Activated naive CD8-positive, alpha-beta T cell treated with anti-CD3 and anti-CD28 coated beads, Interleukin-2, amount 50 U/mL, for 24 hours (primary cell): ENCODE measurements around the gene ZDHHC5.
"Not testable (repeated sequence)": the region's sequence is repeated elsewhere in the genome, so short reads cannot be mapped to it uniquely, and the experiment has no call there.

Experiments
- ATAC-seq: fragments of 150-1000 bp; cut with Tn5 transposase; one replicate; pipeline ENCODE4 v1.10.0; 2021
- DNase-seq: peaks from one replicate; pipeline ENCODE4 v3.0.0; 2021
- H3K27ac Mint-ChIP-seq: one replicate; pipeline ENCODE4 v1.8.0; 2021; ENCODE audit warnings: mild to moderate bottlenecking, mixed read lengths
- H3K27me3 Mint-ChIP-seq: one replicate; pipeline ENCODE4 v1.8.0; 2021; ENCODE audit warnings: mixed read lengths
- H3K36me3 Mint-ChIP-seq: one replicate; pipeline ENCODE4 v1.8.0; 2021; ENCODE audit warnings: low read depth, mixed read lengths
- H3K4me1 Mint-ChIP-seq: one replicate; pipeline ENCODE4 v1.8.0; 2021; ENCODE audit warnings: mixed read lengths
- H3K4me3 Mint-ChIP-seq: one replicate; pipeline ENCODE4 v1.8.0; 2021; ENCODE audit warnings: mild to moderate bottlenecking, moderate library complexity, mixed read lengths
- H3K9me3 Mint-ChIP-seq: one replicate; pipeline ENCODE4 v1.8.0; 2021; ENCODE audit warnings: mixed read lengths

ZDHHC5 gene

DNA sequence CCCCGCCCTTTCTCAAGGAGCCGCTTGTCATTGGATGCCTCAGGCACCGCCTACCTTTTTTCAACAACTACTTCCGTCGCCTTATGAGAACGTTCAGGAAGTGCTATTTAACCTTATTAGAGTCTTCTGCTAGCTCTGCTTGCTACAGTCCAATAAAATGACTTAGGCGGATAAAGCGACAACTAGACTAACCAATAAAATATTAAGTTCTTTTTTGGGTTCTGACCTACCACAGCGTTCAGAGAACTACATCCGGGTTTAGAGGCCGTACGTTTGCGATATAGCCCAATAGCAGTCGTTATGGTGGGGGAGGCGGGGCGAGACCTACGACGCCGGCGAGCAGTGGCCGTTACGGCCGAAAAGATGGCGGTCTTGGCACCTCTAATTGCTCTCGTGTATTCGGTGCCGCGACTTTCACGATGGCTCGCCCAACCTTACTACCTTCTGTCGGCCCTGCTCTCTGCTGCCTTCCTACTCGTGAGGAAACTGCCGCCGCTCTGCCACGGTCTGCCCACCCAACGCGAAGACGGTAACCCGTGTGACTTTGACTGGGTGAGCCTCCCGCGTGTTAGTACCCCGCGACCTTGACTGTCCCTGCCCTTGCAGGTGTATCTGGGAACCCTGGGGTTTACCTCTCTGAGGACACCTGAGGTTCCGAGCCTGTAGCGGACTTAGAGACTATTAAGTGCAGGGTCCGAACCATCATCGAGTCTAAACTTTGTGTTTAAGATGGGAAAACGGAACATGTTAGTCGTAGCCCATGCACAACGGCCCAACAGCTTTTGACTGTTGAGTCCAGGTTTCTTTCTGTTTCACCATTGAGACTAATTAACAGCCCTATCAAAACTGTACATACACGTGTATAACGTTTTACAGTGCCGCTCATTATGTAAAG, 44.6 kb downstream of the ZDHHC5 start, which contains the start of gene TMX2:
TSS of gene TMX2 (plus strand) at position 338 of the 895 bp plus-strand sequence. CDS start at position 364, 26 bp downstream.
- Mint-ChIP-seq H3K36me3 (peaks cover 11% of the 10 kb centered on the region), H3K9me3 (no peaks in the 10 kb centered on the region), H3K4me1 (peaks cover 45% of the 10 kb centered on the region)

DNA sequence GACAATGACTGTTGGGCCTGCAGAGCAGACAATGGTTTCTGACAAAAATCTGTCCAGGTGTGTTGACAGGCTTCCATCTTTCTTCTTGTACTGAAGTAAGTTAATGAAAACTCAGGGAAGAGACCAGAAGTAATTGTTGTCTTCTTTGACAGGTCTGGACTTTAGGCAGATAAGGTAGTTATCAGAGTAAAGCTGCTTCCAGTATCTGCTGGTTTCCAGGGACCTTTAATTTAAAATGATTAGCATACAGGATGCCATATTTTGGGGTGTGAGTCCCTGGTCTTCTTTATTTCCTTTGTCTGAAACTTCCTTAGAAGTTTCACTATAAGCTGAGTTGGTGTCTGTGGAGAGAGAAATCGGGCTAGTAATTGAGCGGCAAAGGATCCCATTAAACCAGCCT, 45.9 kb downstream of the ZDHHC5 start:
- peak overlapping the region; percentile 99 for H3K4me3 Mint-ChIP-seq
- H3K36me3 Mint-ChIP-seq = peaks cover 15% of the 10 kb centered on the region
- H3K27ac Mint-ChIP-seq = peak overlapping the region; percentile 96
- peaks cover 39% of the 10 kb centered on the region for H3K4me1 Mint-ChIP-seq
- no peak for ATAC-seq
- no peaks in the 10 kb centered on the region for H3K9me3 Mint-ChIP-seq
- H3K27me3 Mint-ChIP-seq = no peaks in the 10 kb centered on the region
- DNase-seq = no peak

More for the DNA sequence above, 44.6 kb downstream of the ZDHHC5 start, which contains the start of gene TMX2:
- ATAC-seq (peak; percentile 97), DNase-seq (peak; percentile 90)
- Mint-ChIP-seq H3K27me3 (no peaks in the 10 kb centered on the region), H3K4me3 (peak within 1 kb of the TSS; percentile 99), H3K27ac (peak within 1 kb of the TSS; percentile 96)

DNA sequence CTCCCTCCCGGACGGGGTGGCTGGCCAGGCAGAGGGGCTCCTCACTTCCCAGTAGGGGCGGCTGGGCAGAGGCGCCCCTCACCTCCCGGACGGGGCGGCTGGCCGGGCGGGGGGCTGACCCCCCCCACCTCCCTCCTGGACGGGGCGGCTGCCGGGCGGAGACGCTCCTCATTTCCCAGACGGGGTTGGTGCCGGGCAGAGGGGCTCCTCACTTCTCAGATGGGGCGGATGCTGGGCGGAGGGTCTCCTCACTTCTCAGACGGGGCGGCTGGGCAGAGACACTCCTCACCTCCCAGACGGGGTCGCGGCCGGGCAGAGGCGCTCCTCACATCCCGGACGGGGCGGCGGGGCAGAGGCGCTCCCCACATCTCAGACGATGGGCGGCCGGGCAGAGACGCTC, 48.8 kb downstream of the ZDHHC5 start:
- not testable (repeated sequence) for H3K4me3 Mint-ChIP-seq, H3K27ac Mint-ChIP-seq, DNase-seq, ATAC-seq, H3K27me3 Mint-ChIP-seq, H3K9me3 Mint-ChIP-seq
- Mint-ChIP-seq H3K4me1 (peaks cover 21% of the 10 kb centered on the region), H3K36me3 (peaks cover 20% of the 10 kb centered on the region)

DNA sequence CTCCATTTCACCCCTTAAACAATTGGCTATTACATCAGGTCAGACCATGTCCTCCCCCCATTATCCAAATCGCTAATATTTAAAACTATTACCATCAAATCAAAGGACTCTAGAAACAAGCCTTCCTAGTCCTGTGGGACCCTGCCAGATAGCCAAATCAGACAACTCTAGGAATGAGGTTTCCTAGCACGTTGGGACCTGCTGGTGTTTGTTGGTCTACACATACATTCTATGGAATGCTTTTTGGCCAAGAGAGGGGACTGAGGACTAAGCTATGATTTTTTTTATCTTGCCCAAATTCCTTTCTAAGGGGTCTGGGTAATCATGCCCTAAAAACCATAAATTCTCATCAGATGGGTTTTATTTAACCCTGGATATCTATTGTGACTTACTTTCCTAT, 59.3 kb downstream of the ZDHHC5 start:
- no peak for DNase-seq
- Mint-ChIP-seq H3K9me3 (no peaks in the 10 kb centered on the region), H3K36me3 (peaks cover 14% of the 10 kb centered on the region), H3K4me3 (no peak overlapping the region), H3K4me1 (peaks cover 7% of the 10 kb centered on the region), H3K27ac (no peak overlapping the region), H3K27me3 (no peaks in the 10 kb centered on the region)
- ATAC-seq = no peak

DNA sequence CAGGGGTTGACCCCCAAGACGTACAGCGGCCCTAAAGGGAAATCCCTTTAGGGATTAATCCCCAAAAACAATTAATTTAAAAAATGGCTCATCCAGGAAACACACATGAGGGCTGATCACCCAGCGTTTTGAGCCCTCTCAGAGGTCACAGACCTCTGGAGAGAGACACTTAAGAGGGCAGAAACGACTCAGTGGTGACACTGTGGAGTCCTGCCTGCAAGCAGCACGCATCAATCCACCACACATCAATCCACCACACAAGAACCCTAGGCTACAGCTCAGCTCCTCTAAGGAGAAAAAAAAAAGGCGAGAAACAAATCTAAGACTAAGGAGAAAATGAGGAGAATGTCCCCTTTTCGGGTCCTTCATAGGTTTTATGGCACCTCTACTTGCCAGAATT, 60.9 kb downstream of the ZDHHC5 start:
- Mint-ChIP-seq H3K27me3 (no peaks in the 10 kb centered on the region), H3K36me3 (peaks cover 14% of the 10 kb centered on the region), H3K27ac (peak overlapping the region; percentile 31), H3K4me1 (peaks cover 8% of the 10 kb centered on the region), H3K9me3 (no peaks in the 10 kb centered on the region), H3K4me3 (no peak overlapping the region)
- DNase-seq (no peak), ATAC-seq (peak; percentile 71)

DNA sequence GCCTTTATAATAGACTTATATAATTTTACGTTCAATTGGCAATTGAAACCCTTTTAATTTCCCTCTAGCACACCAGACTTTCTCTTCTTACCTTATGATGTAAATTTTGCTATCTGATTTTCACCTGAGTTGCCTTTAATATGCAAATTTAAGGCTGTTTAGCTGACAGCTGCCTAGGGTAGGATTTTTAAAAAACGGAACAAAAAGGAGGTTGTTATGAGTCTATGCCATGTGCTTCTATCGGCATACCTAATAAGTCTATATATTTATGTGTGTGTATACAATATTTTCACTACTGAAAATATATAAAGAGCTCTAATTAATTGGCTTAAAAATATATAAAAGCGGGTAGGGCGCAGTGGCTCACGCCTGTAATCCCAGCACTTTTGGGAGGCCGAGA, 61.6 kb downstream of the ZDHHC5 start:
- no peaks in the 10 kb centered on the region for H3K9me3 Mint-ChIP-seq
- ATAC-seq (no peak), DNase-seq (no peak)
- peaks cover 8% of the 10 kb centered on the region for H3K4me1 Mint-ChIP-seq
- no peaks in the 10 kb centered on the region for H3K27me3 Mint-ChIP-seq
- H3K27ac Mint-ChIP-seq = no peak overlapping the region
- peaks cover 18% of the 10 kb centered on the region for H3K36me3 Mint-ChIP-seq
- no peak overlapping the region for H3K4me3 Mint-ChIP-seq

DNA sequence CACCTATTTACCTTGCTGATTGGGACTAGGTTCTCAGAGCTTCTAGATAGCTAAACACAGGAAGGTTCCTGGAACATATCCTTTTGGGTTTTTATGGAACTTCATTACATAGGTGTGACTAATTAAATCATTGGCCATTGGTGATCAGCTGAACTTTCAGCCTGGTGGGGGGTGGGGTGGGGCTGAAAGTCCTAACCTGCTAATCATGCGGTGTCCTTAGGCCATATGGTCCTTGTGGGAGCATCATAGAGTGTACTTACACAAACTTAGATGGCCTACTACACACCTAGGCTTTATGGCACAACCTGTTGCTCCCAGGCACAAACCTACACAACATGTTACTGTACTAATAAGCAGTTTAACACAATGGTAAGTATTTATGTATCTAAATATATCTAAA, 64.7 kb downstream of the ZDHHC5 start:
- Mint-ChIP-seq H3K4me1 (peaks cover 8% of the 10 kb centered on the region), H3K4me3 (no peak overlapping the region), H3K27ac (no peak overlapping the region), H3K36me3 (peaks cover 22% of the 10 kb centered on the region), H3K9me3 (no peaks in the 10 kb centered on the region), H3K27me3 (no peaks in the 10 kb centered on the region)
- no peak for ATAC-seq
- DNase-seq = no peak

DNA sequence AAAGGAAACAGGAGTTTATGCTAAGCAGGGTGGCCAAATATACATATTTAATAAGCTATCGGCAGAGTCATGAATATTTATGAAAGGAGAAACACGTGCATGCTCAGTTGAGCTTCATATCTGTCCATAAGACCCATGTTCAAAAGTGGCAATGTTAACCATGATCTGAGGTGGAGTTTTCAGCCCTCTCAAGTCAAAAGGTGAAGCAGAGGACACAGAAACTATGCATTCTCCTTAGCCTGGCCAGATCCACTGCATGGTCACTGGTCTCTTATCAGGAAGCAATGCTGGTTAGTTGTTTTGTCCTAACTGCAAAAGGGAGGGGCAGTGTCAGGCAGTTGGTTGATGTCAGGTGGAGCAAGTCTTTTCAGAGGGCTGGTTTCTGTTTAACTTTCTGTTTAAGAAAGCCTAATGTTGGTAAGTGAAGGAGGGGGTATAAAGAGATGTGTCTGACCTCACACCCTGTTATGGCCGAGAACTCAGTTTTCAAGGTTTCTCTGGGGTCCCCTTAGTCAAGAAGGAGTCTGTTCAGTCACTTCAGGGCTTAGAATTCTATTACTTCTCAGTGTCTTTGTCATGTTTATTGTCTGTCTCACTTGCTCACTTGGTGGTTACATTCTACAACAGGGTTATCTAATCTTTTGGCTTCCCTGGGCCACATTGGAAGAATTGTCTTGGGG, 67.8 kb downstream of the ZDHHC5 start:
- no peaks in the 10 kb centered on the region for H3K9me3 Mint-ChIP-seq
- H3K36me3 Mint-ChIP-seq = peaks cover 26% of the 10 kb centered on the region
- H3K27ac Mint-ChIP-seq = no peak overlapping the region
- no peaks in the 10 kb centered on the region for H3K27me3 Mint-ChIP-seq
- H3K4me1 Mint-ChIP-seq = peaks cover 7% of the 10 kb centered on the region
- DNase-seq (no peak), ATAC-seq (no peak)
- H3K4me3 Mint-ChIP-seq = no peak overlapping the region

DNA sequence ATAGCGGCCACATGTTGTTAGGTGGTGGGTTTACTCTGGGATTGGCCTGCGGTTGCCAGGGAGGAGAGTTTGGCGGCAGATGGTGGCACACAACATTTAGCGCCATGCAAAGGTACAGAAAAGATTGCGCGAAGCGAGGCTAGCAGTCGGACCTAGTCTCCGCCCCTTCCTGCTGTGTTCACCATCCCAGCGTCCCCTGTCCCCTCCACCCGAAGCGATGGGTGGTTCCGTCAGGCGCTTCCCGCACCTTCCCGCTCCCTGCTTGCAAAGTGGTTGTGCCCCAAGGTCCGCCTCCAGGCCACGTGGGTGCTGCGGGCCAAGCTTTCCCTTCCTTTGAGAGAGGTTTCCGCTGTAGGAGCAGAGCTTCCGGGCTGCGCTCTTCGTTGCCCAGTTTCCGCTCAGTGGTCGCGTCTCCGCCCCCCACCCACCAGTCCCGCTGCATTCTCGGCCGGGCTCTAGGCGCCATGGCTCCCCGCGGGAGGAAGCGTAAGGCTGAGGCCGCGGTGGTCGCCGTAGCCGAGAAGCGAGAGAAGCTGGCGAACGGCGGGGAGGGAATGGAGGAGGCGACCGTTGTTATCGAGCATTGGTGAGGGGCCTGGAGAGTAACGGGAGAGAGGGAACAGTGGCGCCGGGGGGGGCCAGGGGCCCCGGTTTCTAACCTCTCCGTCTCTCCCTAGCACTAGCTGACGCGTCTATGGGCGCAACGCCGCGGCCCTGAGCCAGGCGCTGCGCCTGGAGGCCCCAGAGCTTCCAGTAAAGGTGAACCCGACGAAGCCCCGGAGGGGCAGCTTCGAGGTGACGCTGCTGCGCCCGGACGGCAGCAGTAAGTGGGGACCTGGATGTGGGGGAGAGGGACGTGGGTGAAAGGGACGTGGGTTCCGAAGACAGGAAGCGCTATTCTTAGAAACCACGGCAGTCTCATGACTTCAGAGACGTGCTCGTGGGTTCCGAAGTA, 73.5 kb downstream of the ZDHHC5 start, which contains the start of gene SELENOH:
TSS of gene SELENOH (plus strand) at position 360 of the 955 bp plus-strand sequence. CDS start at position 465, 105 bp downstream.
- H3K27me3 Mint-ChIP-seq = no peaks in the 10 kb centered on the region
- peak within 1 kb of the TSS; percentile 98 for H3K27ac Mint-ChIP-seq
- DNase-seq (peak; percentile 95), ATAC-seq (peak; percentile 95)
- peak within 1 kb of the TSS; percentile 98 for H3K4me3 Mint-ChIP-seq
- H3K36me3 Mint-ChIP-seq = peaks cover 51% of the 10 kb centered on the region
- peaks cover 50% of the 10 kb centered on the region for H3K4me1 Mint-ChIP-seq
- H3K9me3 Mint-ChIP-seq = no peaks in the 10 kb centered on the region

DNA sequence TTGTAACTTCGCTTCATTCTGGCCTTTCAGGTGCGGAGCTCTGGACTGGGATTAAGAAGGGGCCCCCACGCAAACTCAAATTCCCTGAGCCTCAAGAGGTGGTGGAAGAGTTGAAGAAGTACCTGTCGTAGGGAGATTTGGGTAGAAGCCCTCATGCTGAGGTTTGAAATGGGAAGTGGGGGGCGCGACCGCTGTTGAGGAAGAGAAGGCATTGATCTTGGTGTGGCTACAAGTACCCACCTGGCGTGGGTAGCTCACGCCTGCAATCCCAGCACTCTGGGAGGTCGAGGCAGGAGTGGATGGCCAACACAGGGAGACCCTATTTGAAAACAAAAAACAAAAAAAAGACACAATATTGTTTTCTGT, 74.2 kb downstream of the ZDHHC5 start:
- Mint-ChIP-seq H3K36me3 (peaks cover 56% of the 10 kb centered on the region), H3K27me3 (no peaks in the 10 kb centered on the region), H3K9me3 (no peaks in the 10 kb centered on the region), H3K27ac (peak overlapping the region; percentile 98), H3K4me3 (peak overlapping the region; percentile 98), H3K4me1 (peaks cover 56% of the 10 kb centered on the region)
- DNase-seq (no peak), ATAC-seq (no peak)

DNA sequence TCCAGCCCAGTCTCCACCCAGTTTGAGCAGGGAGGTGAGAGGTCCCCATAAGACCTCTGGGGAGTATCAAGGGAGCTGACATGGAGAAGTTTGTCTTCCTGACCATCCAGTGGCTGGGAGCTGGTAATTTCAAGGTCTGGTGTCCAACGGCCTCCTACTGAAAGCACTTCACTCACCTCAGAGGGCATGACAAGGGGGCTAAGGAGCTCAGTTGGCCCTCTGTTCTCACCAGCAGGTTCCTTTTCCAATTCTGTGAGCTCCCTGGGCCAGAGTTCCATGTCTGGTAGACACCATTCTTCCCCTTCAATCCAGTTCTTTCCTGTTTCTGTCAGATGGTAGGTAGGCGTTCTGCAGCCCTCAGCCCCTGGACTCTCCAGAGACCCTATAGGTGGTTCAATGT, 76.4 kb downstream of the ZDHHC5 start:
- H3K9me3 Mint-ChIP-seq = no peaks in the 10 kb centered on the region
- H3K36me3 Mint-ChIP-seq = peaks cover 58% of the 10 kb centered on the region
- ATAC-seq (no peak), DNase-seq (no peak)
- H3K27ac Mint-ChIP-seq = peak overlapping the region; percentile 83
- H3K27me3 Mint-ChIP-seq = no peaks in the 10 kb centered on the region
- peaks cover 60% of the 10 kb centered on the region for H3K4me1 Mint-ChIP-seq
- H3K4me3 Mint-ChIP-seq = no peak overlapping the region

DNA sequence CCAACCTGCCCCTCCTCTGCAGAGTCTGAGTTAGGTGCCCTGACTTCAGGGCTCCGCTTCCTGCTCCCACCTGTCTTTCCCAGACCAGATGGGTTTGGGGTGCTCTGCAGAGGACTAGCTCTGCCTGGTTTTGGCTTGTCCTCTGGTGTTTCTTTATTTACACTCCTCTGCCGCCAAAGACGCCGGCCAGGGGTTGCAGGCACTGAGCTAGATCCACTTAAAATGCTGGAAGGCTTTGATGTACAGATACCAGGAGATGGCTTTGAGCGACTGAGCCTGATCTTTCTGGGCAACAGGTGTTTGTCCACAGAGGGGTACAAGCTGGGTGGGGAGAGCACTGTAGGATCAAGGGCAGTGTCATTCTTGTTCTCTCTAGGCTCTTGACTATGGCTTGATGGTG, 77.3 kb downstream of the ZDHHC5 start:
- peaks cover 52% of the 10 kb centered on the region for H3K36me3 Mint-ChIP-seq
- H3K27ac Mint-ChIP-seq = peak overlapping the region; percentile 83
- no peaks in the 10 kb centered on the region for H3K9me3 Mint-ChIP-seq
- peaks cover 57% of the 10 kb centered on the region for H3K4me1 Mint-ChIP-seq
- DNase-seq (no peak), ATAC-seq (no peak)
- H3K27me3 Mint-ChIP-seq = no peaks in the 10 kb centered on the region
- H3K4me3 Mint-ChIP-seq = no peak overlapping the region

DNA sequence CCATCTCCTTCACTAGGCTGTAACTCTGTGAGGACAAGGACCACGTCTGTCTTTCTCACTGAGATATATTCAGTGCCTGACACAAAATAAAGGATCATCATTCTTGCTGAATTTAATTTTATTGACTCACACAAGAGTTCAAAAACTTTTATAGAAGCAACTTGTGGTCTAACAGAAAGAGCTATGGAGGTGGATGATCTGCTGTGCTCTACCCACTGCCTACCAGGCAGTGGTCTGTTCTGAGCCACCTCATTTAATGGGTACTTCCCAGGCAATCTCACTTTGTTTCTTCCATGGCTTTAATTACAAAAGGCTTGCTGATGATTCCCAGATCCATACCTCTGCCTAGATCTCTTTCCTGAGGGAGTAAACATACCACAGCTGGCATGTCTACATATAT, 79.0 kb downstream of the ZDHHC5 start:
- Mint-ChIP-seq H3K9me3 (no peaks in the 10 kb centered on the region), H3K4me1 (peaks cover 49% of the 10 kb centered on the region), H3K27ac (peak overlapping the region; percentile 79), H3K36me3 (peaks cover 48% of the 10 kb centered on the region), H3K4me3 (no peak overlapping the region), H3K27me3 (no peaks in the 10 kb centered on the region)
- ATAC-seq = no peak
- no peak for DNase-seq
